BLaER1 treated with 17β-estradiol and CSF1 and Interleukin-3, amounts not matched to agents 10 nM and 100 nM (cell line): Measurements from ENCODE around the gene PLAAT2.
"Not testable (repeated sequence)": the region's sequence is repeated elsewhere in the genome, so short reads cannot be mapped to it uniquely, and the experiment has no call there.

Source experiments
- H3K27ac ChIP-seq, 11 experiments: shearing (Covaris generic); formaldehyde crosslinking; 2 replicates each; pipeline ENCODE4 v1.8.1; 2022
- H3K27me3 ChIP-seq, 11 experiments: shearing (Covaris generic); formaldehyde crosslinking; 2 replicates each; pipeline ENCODE4 v1.8.1; 2022
- H3K36me3 ChIP-seq, 11 experiments: shearing (Covaris generic); formaldehyde crosslinking; 2 replicates each; pipeline ENCODE4 v1.8.1; 2022
- H3K4me1 ChIP-seq, 10 experiments: shearing (Covaris generic); formaldehyde crosslinking; 2 replicates each; pipeline ENCODE4 v1.8.1; 2022
- H3K4me2 ChIP-seq, 11 experiments: shearing (Covaris generic); formaldehyde crosslinking; 2 replicates each; pipeline ENCODE4 v1.8.1; 2022
- H3K4me3 ChIP-seq, 10 experiments: shearing (Covaris generic); formaldehyde crosslinking; 2 replicates each; pipeline ENCODE4 v1.8.1; 2022
- H3K9ac ChIP-seq, 11 experiments: shearing (Covaris generic); formaldehyde crosslinking; 2 replicates each; pipeline ENCODE4 v1.8.1; 2022
- H3K9me3 ChIP-seq, 11 experiments: shearing (Covaris generic); formaldehyde crosslinking; replicated peaks in 1 of 11; 2 replicates each; pipeline ENCODE4 v1.8.1; 2022
- H4K20me1 ChIP-seq, 11 experiments: shearing (Covaris generic); formaldehyde crosslinking; 2 replicates each; pipeline ENCODE4 v1.8.1; 2022
- Cebpa-rat ChIP-seq, 11 experiments: shearing (Covaris generic); IDR thresholded peaks; 2 replicates each; pipeline ENCODE4 v1.8.1; 2022

PLAAT2 gene

DNA sequence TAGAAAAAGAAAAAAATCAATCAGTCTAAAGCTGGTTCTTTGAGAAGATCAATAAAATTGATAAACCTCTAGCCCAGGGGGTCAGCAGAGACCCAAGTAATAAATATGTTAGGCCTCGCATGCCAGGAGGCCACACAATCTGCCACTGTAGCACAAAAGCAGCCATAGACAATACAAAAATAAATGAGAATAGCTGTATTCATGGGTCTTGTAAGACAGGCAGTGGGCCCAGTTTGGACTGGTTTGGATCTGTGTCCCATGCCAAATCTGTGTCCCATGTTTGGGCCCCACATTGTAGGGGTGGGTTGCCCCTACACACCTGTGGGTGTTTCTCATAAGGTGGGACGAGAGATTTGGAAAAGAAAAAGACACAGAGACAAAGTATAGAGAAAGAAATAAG, 33.2 kb downstream of the PLAAT2 start:
- no peak overlapping the region for H3K4me3 ChIP-seq
- H4K20me1 ChIP-seq = no peaks in the 10 kb centered on the region
- 0 out of 22 replicates have a peak overlapping the region, but pooled peaks of 1 of the 11 experiments have one; percentile 25 for H3K27ac ChIP-seq
- H3K9ac ChIP-seq = no peak overlapping the region
- peak overlapping the region in 4 of 11 experiments; percentile 9 to 26 (median 22); a peak in 5 of 22 replicates for H3K4me2 ChIP-seq
- no peaks in the 10 kb centered on the region for H3K27me3 ChIP-seq
- no peak for TF ChIP-seq Cebpa-rat (IDR thresholded peaks at IDR 0.05)
- no peaks in the 10 kb centered on the region for H3K9me3 ChIP-seq
- H3K4me1 ChIP-seq = peaks cover 21 to 59% (median 47%) of the 10 kb centered on the region in 10 experiments
- no peaks in the 10 kb centered on the region for H3K36me3 ChIP-seq

- H4K20me1 ChIP-seq, H3K36me3 ChIP-seq, H3K9me3 ChIP-seq, H3K9ac ChIP-seq, H3K4me3 ChIP-seq, H3K27me3 ChIP-seq, H3K27ac ChIP-seq: not testable (repeated sequence)
- Histone ChIP-seq H3K4me2 (peak overlapping the region in 4 of 11 experiments; percentile 15 to 30 (median 26); a peak in 4 of 22 replicates), H3K4me1 (peaks cover 21 to 57% (median 44%) of the 10 kb centered on the region in 10 experiments)
These were observed 33.8 kb downstream of the PLAAT2 start for GRCh38 chr11:63529373-63529772.

GRCh38 chr11:63528729-63529278, 34.4 kb downstream of the PLAAT2 start:
- Histone ChIP-seq H3K4me1 (peaks cover 21 to 52% (median 40%) of the 10 kb centered on the region in 10 experiments), H3K4me2 (peak overlapping the region in 2 of 11 experiments; percentile 9 to 30; a peak in 3 of 22 replicates)
- H3K4me3 ChIP-seq, H3K27me3 ChIP-seq, H3K36me3 ChIP-seq, H3K9ac ChIP-seq, H3K27ac ChIP-seq, H4K20me1 ChIP-seq, H3K9me3 ChIP-seq: not testable (repeated sequence)

DNA sequence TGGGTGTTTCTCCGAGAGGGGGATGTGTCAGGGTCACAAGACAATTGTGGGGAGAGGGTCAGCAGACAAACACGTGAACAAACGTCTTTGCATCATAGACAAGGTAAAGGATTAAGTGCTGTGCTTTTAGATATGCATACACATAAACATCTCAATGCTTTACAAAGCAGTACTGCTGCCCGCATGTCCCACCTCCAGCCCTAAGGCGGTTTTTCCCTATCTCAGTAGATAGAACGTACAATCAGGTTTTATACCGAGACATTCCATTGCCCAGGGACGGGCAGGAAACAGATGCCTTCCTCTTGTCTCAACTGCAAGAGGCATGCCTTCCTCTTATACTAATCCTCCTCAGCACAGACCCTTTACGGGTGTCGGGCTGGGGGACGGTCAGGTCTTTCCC, 35.0 kb downstream of the PLAAT2 start:
- Histone ChIP-seq H3K4me2 (peak overlapping the region in 9 of 11 experiments; percentile 33 to 68 (median 55); a peak in 15 of 22 replicates), H3K4me1 (peaks cover 21 to 46% (median 36%) of the 10 kb centered on the region in 10 experiments), H3K9me3 (peaks cover 13 to 15% (median 15%) of the 10 kb centered on the region in 11 experiments)
- H3K27me3 ChIP-seq, H4K20me1 ChIP-seq, H3K9ac ChIP-seq, H3K27ac ChIP-seq, H3K36me3 ChIP-seq, H3K4me3 ChIP-seq: not testable (repeated sequence)

- Histone ChIP-seq H4K20me1 (no peaks in the 10 kb centered on the region), H3K27me3 (no peaks in the 10 kb centered on the region), H3K4me2 (peak overlapping the region; percentile 13 to 68 (median 51); a peak in 17 of 22 replicates), H3K4me1 (peaks cover 21 to 42% (median 31%) of the 10 kb centered on the region in 10 experiments), H3K9ac (no peak overlapping the region), H3K27ac (no peak overlapping the region), H3K9me3 (peaks cover 17 to 20% (median 20%) of the 10 kb centered on the region in 11 experiments), H3K36me3 (peaks cover 0 to 6% (median 0%) of the 10 kb centered on the region in 11 experiments; a peak in 1 of 22 replicates), H3K4me3 (no peak overlapping the region)
- no peak for TF ChIP-seq Cebpa-rat (IDR thresholded peaks at IDR 0.05)
These were observed 35.5 kb downstream of the PLAAT2 start for GRCh38 chr11:63527667-63528066.

- no peak overlapping the region for H3K4me2 ChIP-seq
- H4K20me1 ChIP-seq = no peaks in the 10 kb centered on the region
- no peak overlapping the region for H3K9ac ChIP-seq
- H3K9me3 ChIP-seq = peaks cover 32 to 44% (median 39%) of the 10 kb centered on the region in 11 experiments
- H3K27ac ChIP-seq = no peak overlapping the region
- no peak for TF ChIP-seq Cebpa-rat (IDR thresholded peaks at IDR 0.05)
- H3K27me3 ChIP-seq = no peaks in the 10 kb centered on the region
- H3K4me3 ChIP-seq = no peak overlapping the region
- H3K4me1 ChIP-seq = peaks cover 16 to 26% (median 21%) of the 10 kb centered on the region in 10 experiments
- H3K36me3 ChIP-seq = peaks cover 0 to 6% (median 0%) of the 10 kb centered on the region in 11 experiments; a peak in 1 of 22 replicates
These were observed 40.0 kb downstream of the PLAAT2 start for GRCh38 chr11:63523151-63523550.

- Histone ChIP-seq H3K4me1 (peaks cover 8 to 21% (median 16%) of the 10 kb centered on the region in 10 experiments; a peak in 18 of 20 replicates), H3K4me3 (no peak overlapping the region), H3K9me3 (peaks cover 32 to 44% (median 39%) of the 10 kb centered on the region in 11 experiments), H3K9ac (no peak overlapping the region), H3K27ac (no peak overlapping the region), H3K4me2 (peak overlapping the region in 7 of 11 experiments; percentile 9 to 57 (median 37); a peak in 9 of 22 replicates), H3K27me3 (no peaks in the 10 kb centered on the region), H3K36me3 (peaks cover 0 to 6% (median 0%) of the 10 kb centered on the region in 11 experiments; a peak in 1 of 22 replicates), H4K20me1 (no peaks in the 10 kb centered on the region)
- no peak for TF ChIP-seq Cebpa-rat (IDR thresholded peaks at IDR 0.05)
These were observed 41.3 kb downstream of the PLAAT2 start for GRCh38 chr11:63521896-63522295.

DNA sequence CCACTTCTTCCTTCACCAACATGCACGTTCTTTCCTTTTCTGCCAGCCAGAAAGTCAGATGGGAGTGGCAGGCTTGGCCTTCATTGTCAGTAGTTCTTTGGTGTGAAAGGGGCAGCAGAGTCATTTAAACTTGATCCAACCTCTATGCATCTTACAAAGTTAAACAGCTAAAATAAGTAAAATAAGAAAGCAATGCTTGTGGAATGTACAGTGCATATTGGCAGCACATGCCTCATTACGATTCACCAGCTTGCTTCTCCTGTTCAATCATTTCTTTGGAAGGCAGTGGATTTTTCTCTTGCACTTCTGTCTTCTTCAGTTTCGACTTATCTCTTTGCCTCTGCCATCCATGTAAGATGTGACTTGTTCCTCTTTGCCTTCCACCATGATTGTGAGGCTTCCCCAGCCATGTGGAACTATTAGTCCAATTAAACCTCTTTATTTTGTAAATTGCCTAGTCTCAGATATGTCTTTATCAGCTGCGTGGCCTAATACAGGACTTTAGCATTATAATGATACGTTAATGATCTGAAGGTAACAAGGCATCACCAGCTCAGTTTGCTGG, 42.5 kb downstream of the PLAAT2 start:
- Histone ChIP-seq H3K36me3 (peaks cover 0 to 6% (median 0%) of the 10 kb centered on the region in 11 experiments; a peak in 1 of 22 replicates), H3K27me3 (no peaks in the 10 kb centered on the region), H3K4me3 (no peak overlapping the region), H3K9me3 (peaks cover 32 to 44% (median 39%) of the 10 kb centered on the region in 11 experiments), H3K4me2 (no peak overlapping the region), H3K9ac (no peak overlapping the region), H4K20me1 (no peaks in the 10 kb centered on the region), H3K4me1 (peaks cover 8 to 21% (median 16%) of the 10 kb centered on the region in 10 experiments; a peak in 19 of 20 replicates), H3K27ac (no peak overlapping the region)
- no peak for TF ChIP-seq Cebpa-rat (IDR thresholded peaks at IDR 0.05)

DNA sequence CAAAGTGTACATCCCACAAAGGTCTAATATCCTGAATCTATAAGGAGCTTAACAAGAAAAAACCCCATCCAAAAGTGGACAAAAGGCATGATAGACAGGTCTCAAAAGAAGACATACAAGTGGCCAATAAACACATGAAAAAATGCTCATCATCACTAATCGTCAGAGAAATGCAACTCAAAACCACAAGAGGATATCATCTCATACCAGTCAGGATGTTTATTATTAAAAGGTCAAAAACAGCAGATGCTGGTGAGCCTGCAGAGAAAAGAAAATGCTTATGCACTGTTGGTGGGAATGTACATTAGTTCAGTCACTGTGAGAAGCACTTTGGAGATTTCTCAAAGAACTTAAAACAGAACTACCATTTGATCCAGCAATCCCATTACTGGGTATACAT, 44.6 kb downstream of the PLAAT2 start:
- Histone ChIP-seq H3K36me3 (no peaks in the 10 kb centered on the region), H3K27ac (no peak overlapping the region), H3K4me3 (no peak overlapping the region), H3K4me1 (peaks cover 13 to 21% (median 19%) of the 10 kb centered on the region in 10 experiments; a peak in 19 of 20 replicates), H3K27me3 (no peaks in the 10 kb centered on the region), H3K4me2 (peak overlapping the region; percentile 4 to 42 (median 36); a peak in 16 of 22 replicates), H3K9me3 (peaks cover 20 to 34% (median 28%) of the 10 kb centered on the region in 11 experiments), H4K20me1 (no peaks in the 10 kb centered on the region), H3K9ac (no peak overlapping the region)
- no peak for TF ChIP-seq Cebpa-rat (IDR thresholded peaks at IDR 0.05)
